C4-2B (cell line): ENCODE results near the gene NCKAP5.

Experiments used
- CTCF ChIP-seq: fragments of 450-650 bp; conservative IDR thresholded peaks from 2 replicates; pipeline ENCODE4 v1.5.1; 2017; ENCODE audit warnings: mild to moderate bottlenecking
- ZFX ChIP-seq: fragments of 450-650 bp; IDR thresholded peaks from 2 replicates; pipeline ENCODE4 v1.6.1; 2017

GRCh38 chr2:133485868-133486267 is 82.4 kb downstream of the NCKAP5 start:
- no peak for TF ChIP-seq CTCF
- TF ChIP-seq ZFX = no peak
